ENCODE results near the gene NEK1. TPM values are rescaled to one million over a fixed set of nuclear protein-coding genes. Genes with fewer than 3 reads are reported as not detected.

NEK1 gene
- total and polyA plus RNA-seq, 2 experiments from 2014 or later = 9.3 to 19.5 TPM

GRCh38 chr4:169557061-169557636 is 55.2 kb downstream of the NEK1 start:
- Histone ChIP-seq H3K4me1 (ENCODE audit: insufficient read depth) (no peaks in the 10 kb centered on the region), H3K79me2 (replicated peaks; ENCODE audit: insufficient read depth) (no peaks in the 10 kb centered on the region), H3K4me3 (no peak overlapping the region), H3K27me3 (ENCODE audit: insufficient read depth) (no peaks in the 10 kb centered on the region), H3K36me3 (ENCODE audit: insufficient read depth) (peaks cover 5% of the 10 kb centered on the region; the same call in 1 of the 2 replicates), H3K9me2 (ENCODE audit: insufficient read depth) (no peaks in the 10 kb centered on the region), H2AFZ (no peak overlapping the region), H4K20me1 (replicated peaks; ENCODE audit: insufficient read depth) (no peaks in the 10 kb centered on the region), H3F3A (replicated peaks; ENCODE audit: low read depth) (no peaks in the 10 kb centered on the region), H3K4me2 (no peak overlapping the region), H3K27ac (ENCODE audit: low read depth) (no peak overlapping the region)
- H3K4me3 Mint-ChIP-seq = no peak overlapping the region
- ATAC-seq = no peak
- H3K27me3 Mint-ChIP-seq (ENCODE audit: insufficient read depth, low read depth, poor library complexity) = no peaks in the 10 kb centered on the region
- DNase-seq (ENCODE audit: low spot score) = no peak
- no peak overlapping the region for H3K27ac Mint-ChIP-seq
- TF ChIP-seq POLR2AphosphoS5 (IDR thresholded peaks at IDR 0.05; ENCODE audit: low read depth) = no peak
- TF ChIP-seq, protein P1, sequence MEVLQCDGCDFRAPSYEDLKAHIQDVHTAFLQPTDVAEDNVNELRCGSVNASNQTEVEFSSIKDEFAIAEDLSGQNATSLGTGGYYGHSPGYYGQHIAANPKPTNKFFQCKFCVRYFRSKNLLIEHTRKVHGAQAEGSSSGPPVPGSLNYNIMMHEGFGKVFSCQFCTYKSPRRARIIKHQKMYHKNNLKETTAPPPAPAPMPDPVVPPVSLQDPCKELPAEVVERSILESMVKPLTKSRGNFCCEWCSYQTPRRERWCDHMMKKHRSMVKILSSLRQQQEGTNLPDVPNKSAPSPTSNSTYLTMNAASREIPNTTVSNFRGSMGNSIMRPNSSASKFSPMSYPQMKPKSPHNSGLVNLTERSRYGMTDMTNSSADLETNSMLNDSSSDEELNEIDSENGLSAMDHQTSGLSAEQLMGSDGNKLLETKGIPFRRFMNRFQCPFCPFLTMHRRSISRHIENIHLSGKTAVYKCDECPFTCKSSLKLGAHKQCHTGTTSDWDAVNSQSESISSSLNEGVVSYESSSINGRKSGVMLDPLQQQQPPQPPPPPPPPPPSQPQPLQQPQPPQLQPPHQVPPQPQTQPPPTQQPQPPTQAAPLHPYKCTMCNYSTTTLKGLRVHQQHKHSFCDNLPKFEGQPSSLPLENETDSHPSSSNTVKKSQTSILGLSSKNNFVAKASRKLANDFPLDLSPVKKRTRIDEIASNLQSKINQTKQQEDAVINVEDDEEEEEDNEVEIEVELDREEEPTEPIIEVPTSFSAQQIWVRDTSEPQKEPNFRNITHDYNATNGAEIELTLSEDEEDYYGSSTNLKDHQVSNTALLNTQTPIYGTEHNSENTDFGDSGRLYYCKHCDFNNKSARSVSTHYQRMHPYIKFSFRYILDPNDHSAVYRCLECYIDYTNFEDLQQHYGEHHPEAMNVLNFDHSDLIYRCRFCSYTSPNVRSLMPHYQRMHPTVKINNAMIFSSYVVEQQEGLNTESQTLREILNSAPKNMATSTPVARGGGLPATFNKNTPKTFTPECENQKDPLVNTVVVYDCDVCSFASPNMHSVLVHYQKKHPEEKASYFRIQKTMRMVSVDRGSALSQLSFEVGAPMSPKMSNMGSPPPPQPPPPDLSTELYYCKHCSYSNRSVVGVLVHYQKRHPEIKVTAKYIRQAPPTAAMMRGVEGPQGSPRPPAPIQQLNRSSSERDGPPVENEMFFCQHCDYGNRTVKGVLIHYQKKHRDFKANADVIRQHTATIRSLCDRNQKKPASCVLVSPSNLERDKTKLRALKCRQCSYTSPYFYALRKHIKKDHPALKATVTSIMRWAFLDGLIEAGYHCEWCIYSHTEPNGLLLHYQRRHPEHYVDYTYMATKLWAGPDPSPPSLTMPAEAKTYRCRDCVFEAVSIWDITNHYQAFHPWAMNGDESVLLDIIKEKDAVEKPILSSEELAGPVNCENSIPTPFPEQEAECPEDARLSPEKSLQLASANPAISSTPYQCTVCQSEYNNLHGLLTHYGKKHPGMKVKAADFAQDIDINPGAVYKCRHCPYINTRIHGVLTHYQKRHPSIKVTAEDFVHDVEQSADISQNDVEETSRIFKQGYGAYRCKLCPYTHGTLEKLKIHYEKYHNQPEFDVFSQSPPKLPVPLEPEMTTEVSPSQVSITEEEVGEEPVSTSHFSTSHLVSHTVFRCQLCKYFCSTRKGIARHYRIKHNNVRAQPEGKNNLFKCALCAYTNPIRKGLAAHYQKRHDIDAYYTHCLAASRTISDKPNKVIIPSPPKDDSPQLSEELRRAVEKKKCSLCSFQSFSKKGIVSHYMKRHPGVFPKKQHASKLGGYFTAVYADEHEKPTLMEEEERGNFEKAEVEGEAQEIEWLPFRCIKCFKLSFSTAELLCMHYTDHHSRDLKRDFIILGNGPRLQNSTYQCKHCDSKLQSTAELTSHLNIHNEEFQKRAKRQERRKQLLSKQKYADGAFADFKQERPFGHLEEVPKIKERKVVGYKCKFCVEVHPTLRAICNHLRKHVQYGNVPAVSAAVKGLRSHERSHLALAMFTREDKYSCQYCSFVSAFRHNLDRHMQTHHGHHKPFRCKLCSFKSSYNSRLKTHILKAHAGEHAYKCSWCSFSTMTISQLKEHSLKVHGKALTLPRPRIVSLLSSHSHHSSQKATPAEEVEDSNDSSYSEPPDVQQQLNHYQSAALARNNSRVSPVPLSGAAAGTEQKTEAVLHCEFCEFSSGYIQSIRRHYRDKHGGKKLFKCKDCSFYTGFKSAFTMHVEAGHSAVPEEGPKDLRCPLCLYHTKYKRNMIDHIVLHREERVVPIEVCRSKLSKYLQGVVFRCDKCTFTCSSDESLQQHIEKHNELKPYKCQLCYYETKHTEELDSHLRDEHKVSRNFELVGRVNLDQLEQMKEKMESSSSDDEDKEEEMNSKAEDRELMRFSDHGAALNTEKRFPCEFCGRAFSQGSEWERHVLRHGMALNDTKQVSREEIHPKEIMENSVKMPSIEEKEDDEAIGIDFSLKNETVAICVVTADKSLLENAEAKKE (CRISPR knock-in tag; IDR thresholded peaks at IDR 0.05) = no peak
- TF ChIP-seq CREB1 (CRISPR knock-in tag; IDR thresholded peaks at IDR 0.05; ENCODE audit: low read depth) = no peak
- TF ChIP-seq EZH2 (IDR thresholded peaks at IDR 0.05; ENCODE audit: low read depth, unreplicated experiment) = no peak
- TF ChIP-seq, protein P2, sequence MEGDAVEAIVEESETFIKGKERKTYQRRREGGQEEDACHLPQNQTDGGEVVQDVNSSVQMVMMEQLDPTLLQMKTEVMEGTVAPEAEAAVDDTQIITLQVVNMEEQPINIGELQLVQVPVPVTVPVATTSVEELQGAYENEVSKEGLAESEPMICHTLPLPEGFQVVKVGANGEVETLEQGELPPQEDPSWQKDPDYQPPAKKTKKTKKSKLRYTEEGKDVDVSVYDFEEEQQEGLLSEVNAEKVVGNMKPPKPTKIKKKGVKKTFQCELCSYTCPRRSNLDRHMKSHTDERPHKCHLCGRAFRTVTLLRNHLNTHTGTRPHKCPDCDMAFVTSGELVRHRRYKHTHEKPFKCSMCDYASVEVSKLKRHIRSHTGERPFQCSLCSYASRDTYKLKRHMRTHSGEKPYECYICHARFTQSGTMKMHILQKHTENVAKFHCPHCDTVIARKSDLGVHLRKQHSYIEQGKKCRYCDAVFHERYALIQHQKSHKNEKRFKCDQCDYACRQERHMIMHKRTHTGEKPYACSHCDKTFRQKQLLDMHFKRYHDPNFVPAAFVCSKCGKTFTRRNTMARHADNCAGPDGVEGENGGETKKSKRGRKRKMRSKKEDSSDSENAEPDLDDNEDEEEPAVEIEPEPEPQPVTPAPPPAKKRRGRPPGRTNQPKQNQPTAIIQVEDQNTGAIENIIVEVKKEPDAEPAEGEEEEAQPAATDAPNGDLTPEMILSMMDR (conservative IDR thresholded peaks at IDR 0.05; ENCODE audit: low read depth in 2 of 2) = no peak
- no peak for TF ChIP-seq REST (IDR thresholded peaks at IDR 0.05; ENCODE audit: unreplicated experiment)
- no peak for TF ChIP-seq STAT1 (IDR thresholded peaks at IDR 0.05; ENCODE audit: unreplicated experiment)
- TF ChIP-seq ZNF114 (CRISPR knock-in tag; IDR thresholded peaks at IDR 0.05) = no peak
- no peak for TF ChIP-seq JUNB (IDR thresholded peaks at IDR 0.05; ENCODE audit: unreplicated experiment)
- TF ChIP-seq NANOG (IDR thresholded peaks at IDR 0.05; ENCODE audit: borderline replicate concordance) = no peak
- no peak for TF ChIP-seq ZNF331 (CRISPR knock-in tag; IDR thresholded peaks at IDR 0.05; ENCODE audit: low read depth)
- TF ChIP-seq ETS1 (IDR thresholded peaks at IDR 0.05) = no peak
- TF ChIP-seq EZH2phosphoT487 (IDR thresholded peaks at IDR 0.05; ENCODE audit: unreplicated experiment) = no peak
- H3K36me3 Mint-ChIP-seq (ENCODE audit: low read depth) = peaks cover 34% of the 10 kb centered on the region; the same call in 2 of the 3 replicates
- H3K4me1 Mint-ChIP-seq = no peaks in the 10 kb centered on the region
- H3K9me3 Mint-ChIP-seq = peaks cover 12% of the 10 kb centered on the region; the same call in 1 of the 3 replicates
